Measurements from ENCODE around the gene PLEKHJ1.

DNA sequence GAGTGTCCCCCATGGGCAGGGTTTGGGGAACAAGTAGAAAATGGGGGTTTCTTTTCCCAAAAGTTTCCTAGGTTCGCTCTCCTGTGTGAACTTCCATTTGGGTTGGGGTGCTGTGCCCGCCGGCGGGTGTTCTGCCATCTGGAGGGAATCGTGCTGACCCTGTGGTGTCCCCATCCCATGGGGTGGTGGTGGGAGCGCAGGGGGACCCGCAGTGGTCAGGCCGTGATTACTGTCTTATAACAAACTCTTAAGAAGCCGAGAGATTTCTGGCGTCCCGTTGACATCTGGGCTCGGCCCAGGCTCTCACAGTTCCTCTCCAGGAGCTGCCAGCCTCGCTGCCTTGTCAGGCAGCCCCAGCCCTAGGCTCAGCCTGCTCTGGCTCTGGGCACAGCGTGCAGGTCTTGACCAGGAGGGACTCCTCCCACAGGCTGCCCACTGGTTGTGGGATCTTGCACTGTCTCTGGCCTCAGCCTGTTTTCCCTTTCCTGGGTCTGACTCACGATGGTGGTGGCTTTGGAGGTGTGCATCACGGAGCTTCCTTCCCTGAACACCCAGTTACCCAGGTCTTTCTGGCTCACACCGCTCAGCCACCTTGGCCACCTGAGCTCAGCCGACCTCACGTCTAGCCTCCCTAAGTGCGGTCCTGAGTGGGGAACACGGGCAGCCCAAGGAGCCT, 34.5 kb downstream of the PLEKHJ1 start:
- TF ChIP-seq POLR2A (IDR thresholded peaks at IDR 0.05; ENCODE audit: low read depth, low read length) = no peak
- no peak for TF ChIP-seq POLR2AphosphoS5 (IDR thresholded peaks at IDR 0.05; ENCODE audit: low read depth, low read length)
- TF ChIP-seq TAF1 (IDR thresholded peaks at IDR 0.05; ENCODE audit: borderline replicate concordance, low read depth, low read length) = no peak
